Endometrium (tissue), 2 donors: ENCODE data around the gene CEP83.
"Not testable (repeated sequence)": the region's sequence is repeated elsewhere in the genome, so short reads cannot be mapped to it uniquely, and the experiment has no call there.

ENCODE experiments used
- FAIRE-seq: peaks from 2 replicates; lab custom pipeline; 2012; peaks lifted over from hg19 to GRCh38; lab: Jason Lieb, UNC
- donor health status: control.
- donor health status: control.

Gene CEP83

DNA sequence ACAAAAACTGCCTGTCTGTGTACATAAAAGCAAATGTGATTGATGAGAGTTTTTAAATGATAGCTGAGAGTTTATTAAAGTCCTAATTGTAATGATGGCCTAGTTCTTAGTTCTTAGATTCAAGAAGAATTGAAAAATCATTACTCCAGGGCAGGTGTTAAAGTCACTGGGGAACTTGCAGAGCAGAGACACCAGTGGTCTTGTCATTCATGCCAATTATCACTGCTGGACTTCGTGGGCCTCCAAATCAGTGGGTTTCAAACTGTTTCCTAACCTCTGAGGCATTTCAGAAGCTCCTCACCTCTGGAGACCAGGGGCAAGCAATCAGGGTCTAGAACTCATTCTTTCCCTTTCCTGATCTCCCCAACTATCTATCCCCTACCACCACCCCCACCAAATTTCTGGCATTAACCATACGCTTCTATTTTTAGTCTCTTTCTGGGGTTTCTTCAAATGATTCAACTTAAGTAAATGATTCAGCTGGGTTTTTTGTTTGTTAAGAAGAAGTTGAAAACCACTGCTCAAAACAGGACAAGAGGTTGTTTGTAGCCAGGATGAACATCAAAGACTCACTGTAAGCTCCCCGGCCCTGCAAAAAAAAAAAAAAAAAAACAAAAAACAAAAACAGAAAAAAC lies 80.1 kb downstream of the CEP83 start:
- no peak for FAIRE-seq

DNA sequence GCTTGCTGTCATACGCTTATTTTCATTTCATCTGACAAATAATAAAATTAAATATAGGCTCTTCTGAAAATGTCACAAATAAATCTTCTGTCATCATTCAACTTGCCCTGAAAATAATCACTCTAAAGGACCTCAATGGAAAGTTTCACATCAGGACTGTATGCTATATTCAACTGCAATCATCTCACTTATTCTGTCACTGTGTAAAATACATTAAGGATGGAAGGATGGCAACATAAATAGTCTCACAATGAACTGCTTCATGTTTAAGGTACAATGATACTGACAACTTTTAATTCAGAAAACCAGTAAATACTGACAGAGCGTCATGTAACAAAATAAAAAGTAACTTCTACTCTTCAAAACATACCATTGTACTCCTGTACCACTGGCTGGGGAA lies 82.1 kb downstream of the CEP83 start:
- no peak for FAIRE-seq

DNA sequence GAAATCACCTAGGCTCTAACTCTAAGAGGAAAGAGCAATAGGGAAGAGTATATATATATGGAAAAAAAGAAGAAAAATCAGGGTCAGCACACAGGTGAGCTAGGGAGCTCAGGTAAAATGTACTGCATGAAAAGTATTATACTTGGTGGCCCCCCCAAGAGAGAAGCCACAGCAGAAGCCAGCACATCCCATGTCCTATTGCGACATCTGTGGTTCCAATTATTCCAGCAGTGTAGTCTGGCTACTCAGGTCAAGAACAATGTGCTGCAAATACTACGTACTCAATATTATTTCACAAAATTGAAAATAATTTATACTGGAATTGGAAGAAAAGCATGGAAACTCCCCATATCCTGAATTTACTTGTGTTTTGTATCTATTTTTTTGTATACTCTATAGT lies 85.5 kb downstream of the CEP83 start:
- no peak for FAIRE-seq

DNA sequence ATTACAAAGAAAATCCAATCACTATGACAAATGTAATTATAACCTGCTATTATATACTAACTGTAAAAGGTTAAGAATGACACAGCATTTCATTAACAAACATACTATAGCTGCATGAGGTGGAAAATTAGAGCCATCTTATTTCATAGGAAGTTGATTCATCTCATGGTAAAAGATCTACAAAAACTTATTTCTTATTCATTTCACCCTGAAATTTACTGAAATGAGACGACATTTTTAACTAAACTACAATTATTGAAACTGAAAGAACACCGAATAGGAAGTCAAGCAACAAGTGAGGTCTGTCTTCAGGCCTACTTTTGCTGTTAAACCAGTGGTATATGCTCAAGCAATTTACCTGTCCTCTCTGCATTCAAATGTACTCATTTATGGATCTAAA lies 87.2 kb downstream of the CEP83 start:
- FAIRE-seq = no peak

DNA sequence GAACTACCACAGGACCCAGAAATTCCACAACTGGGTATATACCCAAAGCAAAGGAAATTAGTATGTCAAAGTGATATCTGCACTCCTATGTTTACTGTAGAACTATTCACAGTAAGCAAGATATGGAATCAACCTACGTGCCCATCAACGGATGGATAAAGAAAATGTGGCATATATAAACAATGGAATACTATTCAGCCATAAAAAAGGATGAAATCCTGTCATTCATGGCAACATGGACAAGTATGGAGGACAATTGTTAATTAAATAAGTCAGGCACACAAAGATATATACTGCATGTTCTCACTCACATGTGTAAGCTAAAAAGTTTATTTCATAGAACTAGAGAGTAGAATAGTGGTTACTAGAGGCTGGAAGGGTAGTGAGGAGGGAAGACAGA lies 97.0 kb downstream of the CEP83 start:
- no peak for FAIRE-seq

DNA sequence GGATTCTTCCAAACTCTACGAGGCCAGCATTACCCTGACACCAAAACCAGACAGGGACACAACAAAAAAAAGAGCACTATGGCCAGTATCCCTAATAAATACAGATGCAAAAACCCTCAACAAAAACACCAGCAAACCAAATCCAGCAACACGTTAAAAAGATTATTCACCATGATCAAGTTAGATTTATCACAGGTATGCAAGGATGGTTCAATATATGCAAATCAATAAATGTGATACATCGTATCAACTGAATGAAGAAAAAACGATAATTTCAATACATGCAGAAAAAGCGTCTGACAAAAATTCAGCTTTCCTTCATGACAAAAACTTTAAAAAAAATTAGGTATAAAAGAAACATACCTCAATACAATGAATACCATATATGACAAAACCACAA lies 99.9 kb downstream of the CEP83 start:
- FAIRE-seq = no peak

DNA sequence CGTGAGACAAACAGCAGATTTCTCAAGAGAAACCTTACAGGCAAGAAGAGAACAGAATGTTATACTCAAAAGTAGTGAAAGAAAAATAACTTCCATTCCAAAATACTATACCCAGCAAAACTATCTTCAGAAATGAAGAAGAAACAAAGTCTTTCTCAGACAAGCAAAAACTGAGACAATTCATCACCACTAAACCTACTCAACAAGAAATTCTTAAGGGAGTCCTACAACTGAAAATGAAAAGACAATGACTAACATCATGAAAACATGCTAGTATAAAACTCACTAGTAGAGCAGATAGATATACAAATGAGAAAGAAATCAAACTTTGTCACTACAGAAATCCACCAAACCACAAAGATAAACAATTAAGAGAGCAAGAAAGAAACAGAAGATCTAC lies 106.5 kb downstream of the CEP83 start:
- FAIRE-seq = no peak

DNA sequence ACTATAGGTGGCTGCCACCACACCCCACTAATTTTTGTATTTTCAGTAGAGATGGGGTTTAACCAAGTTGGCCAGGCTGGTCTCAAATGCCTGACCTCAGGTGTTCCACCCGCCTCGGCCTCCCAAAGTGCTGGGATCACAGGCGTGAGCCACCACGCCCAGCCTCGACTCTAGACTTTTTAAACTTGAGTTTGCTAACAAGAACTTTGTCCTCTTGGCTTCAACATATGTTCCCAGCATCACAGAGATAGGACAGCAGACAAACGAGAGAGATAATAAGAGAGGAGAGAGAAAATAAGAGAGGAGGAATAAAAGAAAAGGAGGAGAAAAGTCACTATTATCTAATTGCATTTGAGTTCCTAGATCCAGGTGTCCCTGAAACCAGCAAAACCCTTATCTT lies 119.1 kb downstream of the CEP83 start:
- no peak for FAIRE-seq

DNA sequence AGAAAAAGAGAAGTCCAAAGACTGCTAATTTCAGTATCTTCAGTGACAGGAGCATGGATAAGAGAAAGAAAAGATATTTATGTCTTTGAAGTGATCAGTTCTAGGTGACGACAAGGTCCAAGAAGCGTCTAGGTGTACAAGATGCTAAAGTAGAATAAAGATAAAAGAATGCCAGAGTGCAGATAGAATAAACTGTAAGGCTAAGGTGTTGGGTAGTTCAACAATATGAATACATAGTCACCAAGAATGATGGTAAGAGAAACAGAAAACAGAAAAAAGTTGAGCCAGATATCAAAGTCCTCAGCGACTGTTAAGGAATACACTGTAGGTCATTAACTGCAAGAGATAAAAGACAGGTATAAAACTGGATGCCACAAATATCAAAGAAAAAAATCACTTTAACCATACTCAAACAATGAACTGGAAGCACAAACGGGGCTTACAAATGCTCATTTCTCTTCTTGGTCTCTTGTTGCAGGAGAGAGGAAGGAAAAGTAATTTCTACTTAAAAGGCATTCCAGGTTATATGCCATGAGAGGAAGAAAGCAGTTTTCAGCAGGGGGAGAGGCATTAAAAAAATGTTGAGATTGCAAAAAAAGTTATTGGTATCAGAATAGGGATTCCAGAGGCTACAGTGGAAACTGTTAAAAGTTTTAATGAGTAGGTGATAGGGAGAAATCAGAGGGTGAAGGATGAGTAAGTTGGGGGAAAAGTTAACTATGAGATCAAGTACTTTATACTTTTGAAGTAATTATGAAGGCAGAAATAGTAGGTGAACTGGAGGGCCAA lies 121.5 kb downstream of the CEP83 start:
- no peak for FAIRE-seq

DNA sequence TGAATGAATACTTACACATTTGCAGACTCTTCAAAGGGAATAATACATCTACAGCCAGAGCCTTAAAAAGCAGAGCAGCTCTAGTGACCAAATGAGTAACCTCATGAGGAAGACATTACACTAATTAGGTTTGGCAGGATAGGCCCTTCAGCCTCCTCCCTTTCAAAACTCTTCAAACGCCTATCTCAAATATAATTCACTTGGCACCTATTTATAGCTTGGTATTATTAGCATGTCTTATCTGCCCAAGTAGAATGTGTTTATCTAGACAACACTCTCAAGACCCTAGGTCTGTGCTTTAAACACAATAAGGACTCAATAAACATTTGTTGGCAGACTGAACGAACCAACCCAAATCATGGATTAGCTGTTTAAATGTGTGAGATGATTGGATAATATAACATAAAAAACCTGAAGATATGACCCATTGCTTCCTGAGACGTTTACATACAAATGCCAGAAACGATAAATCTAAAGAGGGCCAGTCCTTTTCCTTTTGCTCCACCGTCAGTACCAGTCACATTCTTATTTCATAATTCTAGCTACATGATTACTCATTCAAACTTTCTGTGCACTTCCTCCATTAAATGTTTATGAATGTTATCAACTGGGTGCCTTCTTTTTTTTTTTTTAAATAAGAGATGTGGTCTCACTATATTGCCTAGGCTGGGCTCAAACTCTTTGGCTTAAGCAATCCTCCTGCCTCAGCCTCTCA lies 123.3 kb downstream of the CEP83 start:
- FAIRE-seq = no peak

DNA sequence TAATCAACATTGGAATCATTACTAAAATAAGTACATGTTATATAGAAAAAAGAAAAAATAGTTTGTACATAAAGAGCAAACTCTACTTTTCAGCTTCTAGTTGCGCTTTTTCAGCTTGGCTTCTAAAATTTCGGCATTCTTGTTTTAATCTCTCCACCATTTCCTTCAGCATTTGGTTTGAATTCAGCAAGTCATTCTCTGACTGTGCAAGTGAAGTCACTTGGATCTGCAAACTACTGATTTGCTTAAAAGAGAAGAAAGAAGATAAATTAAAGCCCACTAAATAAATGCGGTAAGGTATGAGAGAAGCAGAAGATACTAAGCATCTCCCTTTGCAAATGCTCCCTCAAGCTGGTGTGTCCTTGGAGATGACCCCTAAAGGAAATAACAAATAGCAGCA lies 126.3 kb downstream of the CEP83 start:
- no peak for FAIRE-seq

DNA sequence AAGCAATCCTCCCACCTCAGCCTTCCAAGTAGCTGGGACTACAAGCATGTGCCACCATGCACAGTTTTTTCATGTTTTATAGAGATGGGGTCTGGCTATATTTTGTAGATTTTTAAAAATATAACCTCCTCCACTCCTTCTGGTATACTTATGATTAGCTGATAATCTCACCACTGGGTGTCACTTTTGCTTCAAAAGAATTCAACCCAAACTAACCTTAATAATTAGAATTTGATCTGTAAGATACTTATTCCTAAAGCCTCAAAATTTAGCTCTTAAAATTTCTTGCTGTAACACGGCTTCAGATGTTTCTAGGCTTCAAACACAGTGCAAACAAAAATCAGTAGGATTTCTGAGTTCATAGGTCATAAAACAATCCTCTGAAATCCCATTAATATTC lies 130.3 kb downstream of the CEP83 start:
- FAIRE-seq = no peak

DNA sequence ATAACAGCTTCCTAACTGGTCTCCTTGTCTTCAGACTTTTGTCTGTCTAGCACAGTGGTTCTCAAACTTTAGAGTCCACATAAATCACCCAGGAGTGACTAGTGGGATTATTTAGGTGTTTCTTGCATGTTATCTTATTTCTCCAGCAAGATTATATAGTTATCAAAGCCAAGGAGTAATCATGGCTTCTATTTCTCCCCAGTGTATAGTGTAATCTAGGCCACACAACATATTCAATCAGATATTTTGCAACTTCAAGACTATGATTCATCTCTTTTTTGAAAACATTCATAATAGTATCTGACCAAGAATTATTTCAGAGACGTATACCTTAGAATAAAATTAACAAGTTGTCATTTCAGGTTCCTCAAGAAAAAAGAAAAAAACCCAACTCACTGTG lies 131.9 kb downstream of the CEP83 start:
- FAIRE-seq = no peak

DNA sequence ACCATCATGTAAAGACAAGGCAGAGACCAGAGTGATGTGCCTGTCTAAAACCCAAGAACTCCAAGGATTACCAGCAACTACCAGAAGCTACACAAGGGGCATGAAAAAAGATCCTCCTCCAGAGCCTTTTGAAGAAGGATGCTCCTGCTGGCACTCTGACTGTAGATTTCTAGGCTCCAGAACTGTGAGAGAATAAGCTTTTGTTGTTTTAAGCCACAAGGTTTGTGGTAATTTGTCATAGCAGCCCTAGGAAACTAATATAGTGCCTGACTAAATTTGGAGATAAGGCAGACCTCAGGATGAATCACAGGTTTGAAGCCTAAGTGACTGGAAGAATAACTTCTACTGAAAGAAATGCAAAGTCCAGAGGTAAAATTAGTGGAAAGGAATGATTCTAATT lies 132.9 kb downstream of the CEP83 start:
- no peak for FAIRE-seq

DNA sequence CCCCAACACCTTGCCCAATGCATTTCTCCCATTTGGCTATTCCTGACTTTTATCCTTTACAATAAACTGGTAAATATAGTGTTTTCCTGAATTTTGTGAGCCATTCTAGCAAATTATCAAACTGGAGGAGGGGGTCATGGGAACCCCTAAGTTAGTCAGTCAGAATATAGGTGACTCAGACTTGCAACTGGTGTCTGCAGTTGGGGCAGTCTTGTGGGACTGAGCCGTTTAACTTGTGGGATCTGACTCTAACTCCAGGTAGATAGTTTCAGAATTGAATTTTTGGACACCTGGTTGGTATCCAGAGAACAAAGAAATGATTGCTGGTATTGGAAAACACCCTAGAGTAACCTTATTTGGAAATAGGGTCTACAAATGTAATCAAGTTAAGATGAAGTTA lies 133.4 kb downstream of the CEP83 start:
- FAIRE-seq = no peak

DNA sequence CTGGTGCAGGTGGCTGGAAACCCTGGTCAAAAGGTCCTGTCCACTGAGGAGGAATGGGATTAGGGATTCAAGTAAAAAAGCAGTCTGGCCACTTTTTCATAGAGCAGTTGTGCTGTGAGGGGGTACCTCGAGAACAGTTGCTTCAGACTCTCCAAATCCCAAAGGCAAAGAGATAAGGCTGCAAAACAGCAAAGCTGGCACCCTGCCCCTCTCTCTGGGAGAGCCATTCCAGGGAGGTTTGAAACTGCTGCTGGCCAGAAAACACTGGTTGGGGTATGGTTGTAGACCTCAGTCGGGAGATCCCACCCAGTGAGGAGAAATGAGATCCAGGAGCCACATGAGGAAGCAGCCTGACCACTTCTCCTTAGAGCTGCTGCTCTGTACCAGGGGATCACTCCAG lies 137.3 kb downstream of the CEP83 start:
- no peak for FAIRE-seq

DNA sequence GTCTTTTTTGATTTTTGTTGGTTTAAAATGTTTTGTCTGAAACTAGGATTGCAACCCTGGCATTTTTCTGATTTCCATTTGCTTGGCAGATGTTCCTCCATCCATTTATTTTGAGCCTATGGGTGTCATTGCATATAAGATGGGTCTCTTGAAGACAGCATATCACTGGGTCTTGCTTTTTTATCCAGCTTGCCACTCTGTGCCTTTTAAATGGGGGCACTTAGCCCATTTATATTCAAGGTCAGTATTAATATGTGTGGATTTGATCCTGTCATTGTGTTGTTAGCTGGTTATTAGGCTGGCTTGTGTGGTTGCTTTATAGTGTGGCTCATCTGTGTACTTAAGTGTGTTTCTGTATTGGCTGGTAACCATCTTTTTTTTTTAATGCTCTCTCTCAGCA lies 139.6 kb downstream of the CEP83 start:
- no peak for FAIRE-seq

DNA sequence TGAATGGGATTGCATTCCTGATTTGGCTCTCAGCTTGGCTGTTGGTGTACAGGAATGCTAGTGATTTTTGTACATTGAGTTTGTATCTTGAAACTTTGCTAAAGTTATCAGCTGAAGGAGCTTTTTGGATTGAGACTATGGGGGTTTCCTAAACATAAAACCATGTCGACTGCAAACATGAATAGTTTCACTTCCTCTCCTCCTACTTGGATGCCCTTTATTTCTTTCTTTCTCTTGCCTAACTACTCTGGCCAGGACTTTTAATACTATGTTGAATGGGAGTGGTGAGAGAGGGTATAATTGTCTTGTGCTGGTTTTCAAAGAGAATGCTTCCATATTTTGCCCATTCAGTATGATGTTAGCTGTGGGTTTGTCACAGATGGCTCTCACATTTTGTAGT lies 141.5 kb downstream of the CEP83 start:
- no peak for FAIRE-seq

DNA sequence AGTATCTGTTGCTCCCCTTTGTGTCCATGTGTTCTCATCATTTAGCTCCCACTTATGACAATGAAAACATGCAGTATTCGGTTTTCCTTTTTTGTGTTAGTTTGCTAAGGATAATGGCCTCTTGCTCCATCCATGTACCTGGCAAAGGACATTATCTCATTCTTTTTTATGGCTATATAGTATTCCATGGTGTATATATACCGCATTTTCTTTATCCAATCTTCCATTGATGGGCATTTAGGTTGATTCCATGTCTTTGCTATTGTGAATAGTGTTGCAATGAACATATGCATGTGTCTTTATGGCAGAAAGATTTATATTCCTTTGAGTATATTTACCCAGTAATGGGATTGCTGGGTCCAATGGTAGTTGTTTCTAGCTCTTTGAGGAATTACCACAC lies 143.1 kb downstream of the CEP83 start:
- not testable (repeated sequence) for FAIRE-seq

DNA sequence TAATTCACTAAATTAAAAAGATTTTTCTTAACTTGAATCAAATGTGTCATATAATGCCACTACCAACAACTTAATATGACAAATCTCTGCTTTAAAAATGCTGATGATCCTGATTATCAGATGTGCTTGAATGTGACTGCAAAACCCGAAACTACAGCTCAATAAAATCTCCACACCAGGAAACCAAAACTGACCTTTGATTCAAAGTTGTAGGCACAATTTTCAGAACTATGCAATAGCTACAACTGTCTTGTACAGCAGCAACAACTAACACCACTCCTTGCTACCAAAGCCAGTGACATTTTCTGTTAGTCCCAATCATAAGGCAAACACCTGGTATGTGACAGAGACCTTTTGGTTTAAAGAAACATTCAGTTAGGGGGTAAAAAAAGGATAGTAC lies 147.3 kb downstream of the CEP83 start:
- FAIRE-seq = no peak

DNA sequence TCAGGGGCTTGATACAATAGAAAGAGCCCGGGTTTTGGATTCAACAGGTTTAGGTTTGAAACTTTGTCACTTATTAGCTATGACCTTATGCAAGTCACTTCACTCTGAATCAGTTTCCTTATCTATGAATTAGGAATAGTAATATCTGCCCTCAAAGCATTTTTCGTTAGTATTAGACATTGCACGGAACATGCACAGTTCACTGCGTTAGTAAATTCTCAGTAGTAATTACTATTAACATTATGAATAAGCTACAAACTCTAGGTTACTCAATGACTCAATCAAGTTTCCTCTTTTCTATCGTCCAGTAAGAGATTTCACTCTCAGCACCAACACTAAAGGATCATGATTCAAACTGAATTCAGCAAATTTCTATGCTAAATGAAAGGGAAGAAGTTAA lies 150.3 kb downstream of the CEP83 start:
- no peak for FAIRE-seq

DNA sequence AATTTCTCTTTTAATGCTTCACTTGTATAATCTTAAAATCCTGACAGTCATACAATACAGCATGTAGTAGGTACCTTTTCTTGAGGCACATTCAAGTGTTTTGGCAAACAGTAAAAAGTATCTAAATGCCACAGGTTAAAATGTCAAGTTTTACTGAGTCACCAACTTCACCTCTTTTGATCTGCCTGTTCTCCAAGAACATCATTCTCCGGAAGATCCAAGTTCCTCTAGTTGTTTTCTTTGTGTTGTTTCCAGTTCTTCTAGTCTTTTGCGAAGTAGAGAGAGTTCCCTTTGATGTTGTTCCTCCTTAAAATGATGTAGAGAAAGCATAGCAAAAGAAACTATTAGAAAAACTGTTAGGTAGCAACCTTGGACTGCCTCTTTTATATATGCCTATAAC lies 151.1 kb downstream of the CEP83 start:
- no peak for FAIRE-seq

DNA sequence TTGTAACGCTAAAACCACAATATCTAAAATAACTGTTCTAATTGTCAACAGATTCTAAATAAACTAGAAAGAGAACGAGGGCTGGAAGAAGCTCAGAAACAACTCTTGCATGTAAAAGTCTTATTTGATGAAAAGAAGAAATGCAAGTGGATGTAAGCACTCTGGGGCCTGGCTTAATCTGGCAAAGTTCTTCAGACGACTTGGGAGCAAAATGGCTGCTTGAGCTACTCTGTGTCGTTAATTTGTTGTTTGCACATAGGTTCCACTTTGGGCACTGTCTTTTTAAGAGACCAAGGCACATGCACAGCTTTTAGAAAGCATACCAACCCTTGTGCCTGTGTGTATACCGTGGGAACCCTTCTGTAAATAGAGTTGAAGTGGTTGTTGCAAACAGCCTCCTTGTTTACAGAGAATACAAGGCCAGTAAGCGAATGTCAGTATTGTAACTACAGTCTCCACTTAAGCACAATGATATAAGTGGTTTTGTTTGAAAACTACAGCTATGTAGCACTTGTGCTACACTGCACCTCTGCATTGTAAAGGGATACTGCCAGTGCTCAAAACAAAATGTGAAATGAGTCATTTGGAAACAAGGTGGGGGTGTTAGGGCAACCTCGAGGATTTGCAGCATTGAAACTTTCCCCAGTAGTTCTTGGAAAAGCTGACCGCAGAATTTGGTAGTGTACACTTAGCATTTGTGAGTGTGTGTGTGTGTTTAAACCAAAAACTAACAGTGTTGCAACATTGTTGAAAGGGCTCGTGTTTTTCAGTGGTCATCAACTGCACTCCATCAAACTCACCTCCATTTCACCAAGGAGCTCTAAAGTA lies 154.3 kb downstream of the CEP83 start:
- FAIRE-seq = no peak
